GM19193 (cell line): ENCODE results near the gene SKAP2.

Source experiments
- POLR2A ChIP-seq: IDR thresholded peaks from 4 replicates; pipeline ENCODE4 v1.6.1; 2011; ENCODE audit not compliant: insufficient read depth, insufficient read length; ENCODE audit errors: extremely low read depth

The SKAP2 gene

GRCh38 chr7:26863518-26864308 lies 677 bp downstream of the SKAP2 start:
- TF ChIP-seq POLR2A, result no peak

DNA sequence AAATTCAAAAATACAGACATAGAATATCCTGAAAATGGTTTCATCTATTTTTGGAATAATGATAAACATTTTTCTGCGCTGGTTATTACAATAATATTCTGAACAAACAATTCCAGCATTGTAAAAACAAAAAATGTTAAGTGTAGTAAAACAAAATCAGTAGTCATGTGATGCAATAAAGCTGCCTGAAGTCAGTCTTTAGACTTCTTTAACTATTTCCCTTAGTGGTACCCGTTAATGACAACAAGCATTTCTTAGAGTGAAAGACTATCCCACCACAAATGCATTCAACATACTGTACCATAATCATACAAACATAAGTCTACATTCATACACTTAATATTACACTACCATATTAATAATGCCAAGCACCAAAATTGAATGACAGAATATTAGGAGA lies 1.6 kb downstream of the SKAP2 start:
- TF ChIP-seq POLR2A, result no peak

DNA sequence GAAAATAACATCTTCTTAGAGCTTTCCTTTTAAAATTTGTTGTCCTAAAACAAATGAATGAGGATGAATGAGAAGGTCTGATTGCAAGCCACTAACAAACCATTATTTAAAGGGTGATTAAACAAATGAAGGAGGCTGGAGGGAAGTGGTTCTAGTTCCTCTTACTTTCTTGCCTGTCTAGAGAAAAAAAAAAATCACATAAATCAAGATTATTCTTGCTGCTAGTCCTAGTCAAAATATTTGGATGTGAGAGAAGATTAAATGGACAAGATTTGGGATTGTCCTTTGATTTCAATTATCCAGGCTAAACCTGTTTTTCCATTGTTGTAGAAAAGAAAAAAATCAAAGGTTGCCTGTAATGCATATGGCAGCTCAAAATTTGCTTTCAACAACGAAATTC lies 3.3 kb downstream of the SKAP2 start:
- no peak for TF ChIP-seq POLR2A

- no peak for TF ChIP-seq POLR2A
Observed at GRCh38 chr7:26860361-26860760, 4.0 kb downstream of the SKAP2 start.

DNA sequence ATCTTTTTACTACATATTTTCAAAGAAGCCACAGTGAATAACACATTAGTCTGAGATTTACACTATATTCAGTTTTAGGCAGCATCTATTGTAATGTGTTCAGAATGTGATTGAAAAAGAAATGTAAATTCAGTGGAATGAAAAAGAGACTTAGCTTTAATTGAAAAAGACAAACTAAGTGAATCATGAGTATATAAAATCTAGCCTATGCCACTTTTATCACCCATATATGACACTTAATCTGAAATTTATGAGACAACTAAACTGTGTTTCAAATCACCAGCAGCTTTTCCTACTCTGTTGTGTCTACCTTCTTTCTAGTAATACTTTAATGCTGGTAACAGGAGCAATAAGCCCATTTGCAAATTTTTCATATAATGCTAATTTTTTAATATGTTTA lies 4.7 kb downstream of the SKAP2 start:
- no peak for TF ChIP-seq POLR2A

- TF ChIP-seq POLR2A, result no peak
Observed at GRCh38 chr7:26858735-26859134, 5.7 kb downstream of the SKAP2 start.

- TF ChIP-seq POLR2A, result no peak
Observed at GRCh38 chr7:26858241-26858715, 6.1 kb downstream of the SKAP2 start.

DNA sequence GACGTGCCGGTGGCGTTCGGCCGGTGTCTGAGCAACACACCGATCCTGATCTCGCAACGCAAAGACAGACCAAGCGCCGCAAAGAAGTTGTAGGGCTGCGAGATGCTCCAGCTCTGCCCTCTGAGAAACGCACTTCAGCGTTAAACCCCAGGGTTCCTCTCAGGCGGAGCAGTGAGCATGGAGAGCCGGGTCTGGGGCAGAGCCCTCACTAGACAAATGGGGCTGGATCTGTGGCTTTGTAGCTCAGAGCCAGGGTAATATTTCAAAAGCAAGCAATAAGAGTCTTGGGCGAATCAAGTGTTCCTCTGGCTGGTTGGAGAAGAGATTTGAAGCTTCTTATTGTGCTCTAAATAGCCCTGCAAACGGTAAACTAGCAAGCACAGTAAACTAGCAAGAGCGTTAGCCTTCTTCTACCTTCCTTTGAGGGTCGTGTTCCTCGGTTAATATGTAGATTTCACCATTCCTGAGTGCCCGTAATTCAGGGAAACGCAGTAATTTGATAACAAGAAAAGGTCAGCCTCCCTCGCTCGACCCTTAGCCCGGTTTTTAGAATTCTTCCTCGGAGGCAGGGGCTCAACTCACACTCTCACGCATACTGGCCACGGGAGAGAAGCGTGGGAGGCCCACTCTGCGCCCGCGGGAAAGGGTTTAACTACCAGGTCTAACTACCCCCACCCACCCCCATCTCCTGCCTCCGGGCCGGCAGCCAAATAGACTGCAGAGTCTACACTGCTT lies 6.7 kb downstream of the SKAP2 start:
- no peak for TF ChIP-seq POLR2A

- TF ChIP-seq POLR2A, result no peak
Observed at GRCh38 chr7:26857170-26857505, 7.3 kb downstream of the SKAP2 start.

DNA sequence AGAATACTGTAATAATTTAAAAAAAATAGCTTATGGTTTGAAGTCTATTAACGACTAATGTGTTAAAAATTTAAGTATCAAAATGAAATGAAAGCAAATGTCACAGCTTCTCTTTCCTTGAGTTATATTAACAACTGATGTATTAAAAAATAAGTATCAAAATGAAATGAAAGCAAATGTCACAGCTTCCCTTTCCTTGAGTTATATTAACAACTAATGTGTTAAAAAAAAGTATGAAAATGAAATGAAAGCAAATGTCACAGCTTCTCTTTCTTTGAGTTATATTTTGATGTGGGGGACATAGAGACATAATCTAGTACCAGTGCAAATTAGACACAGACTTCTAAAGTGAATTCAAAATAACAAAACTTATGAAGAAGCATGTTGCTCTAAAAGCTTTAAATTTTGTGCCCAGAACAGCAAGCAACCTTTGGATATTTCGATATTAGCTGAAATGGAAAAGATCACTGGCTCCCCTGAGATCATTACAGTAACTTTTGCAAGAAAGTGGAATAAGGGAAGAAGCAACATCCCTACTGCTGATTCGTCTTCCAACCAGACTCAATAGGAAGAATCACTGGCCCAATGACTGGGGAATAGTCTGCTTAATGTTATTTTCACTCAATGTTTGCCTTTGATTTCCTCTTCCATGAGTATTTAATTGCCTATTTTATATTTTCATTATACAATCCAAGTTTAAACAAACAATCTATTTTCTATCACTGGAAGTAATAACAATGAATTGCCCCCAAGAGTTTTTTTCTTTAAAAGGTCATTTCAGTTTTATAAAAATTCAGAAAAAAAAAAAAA lies 8.0 kb downstream of the SKAP2 start:
- no peak for TF ChIP-seq POLR2A

DNA sequence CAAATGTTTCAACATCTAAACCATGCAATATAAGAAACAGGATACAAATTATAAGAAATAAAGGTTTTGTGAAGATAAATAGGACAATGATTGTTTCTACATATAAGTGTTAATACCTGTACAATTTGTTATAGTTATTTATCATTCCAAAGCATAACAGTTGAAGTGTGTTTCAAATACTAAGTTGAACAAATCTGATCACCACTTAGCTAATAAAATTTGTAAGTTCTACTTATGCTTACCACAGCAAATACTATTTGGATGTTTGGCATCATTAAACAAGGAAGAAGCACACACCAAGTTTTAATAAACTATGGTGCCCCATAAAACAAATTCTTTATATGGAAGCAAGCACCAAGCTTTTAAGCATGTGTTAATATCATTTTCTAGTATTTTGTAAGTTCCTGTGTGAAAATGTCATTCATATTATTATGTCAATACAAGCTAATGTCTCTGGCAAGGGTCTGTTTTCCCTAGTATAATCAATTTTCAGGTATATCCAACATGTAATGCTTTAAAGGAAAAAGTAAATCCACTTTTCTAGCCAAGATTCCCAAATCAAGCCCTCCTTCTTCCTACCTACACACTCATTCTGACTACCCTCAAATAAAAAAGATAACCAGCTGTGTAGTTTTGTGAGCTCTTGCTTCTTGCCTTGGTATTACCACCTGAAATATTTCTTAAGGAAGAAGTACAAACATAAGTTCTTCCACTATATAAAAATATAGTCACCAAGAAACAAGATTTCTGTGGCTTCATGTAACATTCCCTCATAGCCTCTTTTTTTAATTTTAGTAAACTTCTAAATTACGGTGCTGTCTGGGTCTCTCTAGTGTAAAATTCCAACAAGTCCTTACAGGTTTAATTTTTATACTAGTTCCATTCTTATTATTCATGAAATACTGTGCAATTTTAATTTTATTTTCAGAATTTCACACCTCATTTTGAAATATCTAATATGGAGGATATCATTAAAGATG lies 9.2 kb downstream of the SKAP2 start:
- TF ChIP-seq POLR2A, result no peak

GRCh38 chr7:26853788-26854393 lies 10.5 kb downstream of the SKAP2 start:
- no peak for TF ChIP-seq POLR2A

- TF ChIP-seq POLR2A, result no peak
Observed at GRCh38 chr7:26850193-26850651, 14.2 kb downstream of the SKAP2 start.

DNA sequence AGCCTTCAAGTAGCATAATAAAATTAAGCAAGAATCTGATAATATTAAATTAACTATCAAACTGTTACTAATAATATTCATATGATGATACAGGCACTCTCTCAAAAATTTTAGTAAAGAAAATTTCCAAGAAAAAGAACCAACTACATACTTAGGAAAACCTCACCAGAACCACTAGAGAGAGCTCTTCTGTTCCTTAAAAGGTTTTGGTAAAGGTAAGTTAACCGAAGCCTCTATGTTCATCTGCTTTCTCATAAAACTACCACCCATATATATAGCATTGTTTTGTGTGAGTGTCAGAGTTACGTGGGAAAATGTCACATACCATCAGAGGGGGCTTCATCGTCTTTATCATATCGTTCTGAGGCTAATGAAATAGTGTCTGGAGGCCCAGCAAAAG lies 20.7 kb downstream of the SKAP2 start:
- TF ChIP-seq POLR2A, result no peak
